GM12875 (cell line): ENCODE data around the gene LMX1A.

Source experiments
- H3K4me3 ChIP-seq: one replicate; pipeline ENCODE4 v1.5.1; 2011; ENCODE audit warnings: low read depth, low read length, control low read depth
- TF ChIP-seq, protein P1 (sequence below): IDR thresholded peaks from 2 replicates; pipeline ENCODE4 v1.5.1; 2011; ENCODE audit warnings: low read depth, mild to moderate bottlenecking, control low read depth, inconsistent platforms, low read length, moderate library complexity, borderline replicate concordance; ENCODE audit not compliant: insufficient read depth

The LMX1A gene

GRCh38 chr1:165353731-165354671 lies 2.5 kb downstream of the LMX1A start:
- TF ChIP-seq, protein P1, sequence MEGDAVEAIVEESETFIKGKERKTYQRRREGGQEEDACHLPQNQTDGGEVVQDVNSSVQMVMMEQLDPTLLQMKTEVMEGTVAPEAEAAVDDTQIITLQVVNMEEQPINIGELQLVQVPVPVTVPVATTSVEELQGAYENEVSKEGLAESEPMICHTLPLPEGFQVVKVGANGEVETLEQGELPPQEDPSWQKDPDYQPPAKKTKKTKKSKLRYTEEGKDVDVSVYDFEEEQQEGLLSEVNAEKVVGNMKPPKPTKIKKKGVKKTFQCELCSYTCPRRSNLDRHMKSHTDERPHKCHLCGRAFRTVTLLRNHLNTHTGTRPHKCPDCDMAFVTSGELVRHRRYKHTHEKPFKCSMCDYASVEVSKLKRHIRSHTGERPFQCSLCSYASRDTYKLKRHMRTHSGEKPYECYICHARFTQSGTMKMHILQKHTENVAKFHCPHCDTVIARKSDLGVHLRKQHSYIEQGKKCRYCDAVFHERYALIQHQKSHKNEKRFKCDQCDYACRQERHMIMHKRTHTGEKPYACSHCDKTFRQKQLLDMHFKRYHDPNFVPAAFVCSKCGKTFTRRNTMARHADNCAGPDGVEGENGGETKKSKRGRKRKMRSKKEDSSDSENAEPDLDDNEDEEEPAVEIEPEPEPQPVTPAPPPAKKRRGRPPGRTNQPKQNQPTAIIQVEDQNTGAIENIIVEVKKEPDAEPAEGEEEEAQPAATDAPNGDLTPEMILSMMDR, result no peak
- H3K4me3 ChIP-seq, result no peak overlapping the region

DNA sequence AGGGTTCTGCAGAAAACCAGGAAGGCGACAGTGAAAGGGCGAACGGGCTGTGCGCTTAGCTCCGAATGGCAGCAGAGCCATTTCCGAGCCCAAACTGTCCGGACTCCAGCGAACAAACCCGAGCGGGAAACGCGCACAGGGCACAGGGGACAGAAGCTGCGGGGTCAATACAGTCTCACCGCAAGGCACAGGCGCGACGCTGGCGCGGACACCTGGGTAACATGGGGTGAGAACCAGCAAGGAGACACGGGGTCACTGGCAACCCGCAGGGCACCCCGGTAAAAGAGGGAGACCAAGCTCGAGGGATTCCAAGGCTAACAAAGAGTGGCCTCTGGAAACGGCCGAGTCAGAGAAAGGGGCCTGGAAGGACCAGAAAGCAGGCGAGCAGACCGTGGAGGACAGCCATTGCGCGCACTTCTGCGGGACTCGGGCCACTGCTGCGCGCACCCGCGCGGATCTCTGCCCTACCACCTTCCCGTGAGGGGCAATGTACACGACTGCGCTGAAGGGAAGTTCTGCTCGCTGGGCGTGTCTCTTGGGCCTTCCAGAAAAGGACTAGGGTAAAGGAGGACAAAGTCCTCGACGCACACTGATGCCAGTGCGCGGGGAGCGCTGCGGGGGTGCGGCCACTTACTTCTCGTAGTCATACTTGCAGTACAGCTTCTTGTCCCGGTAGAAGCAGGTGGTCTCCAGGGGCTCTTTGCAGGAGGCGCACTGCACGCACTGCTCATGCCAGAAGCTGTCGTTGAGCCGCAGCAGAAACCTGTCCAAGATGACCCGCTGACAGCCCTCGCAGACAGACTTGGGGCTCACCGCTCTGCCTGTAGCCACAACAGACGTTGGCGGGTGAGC lies 3.8 kb downstream of the LMX1A start:
- no peak overlapping the region for H3K4me3 ChIP-seq
- TF ChIP-seq, protein P1, result no peak

GRCh38 chr1:165351863-165352441 lies 4.6 kb downstream of the LMX1A start:
- H3K4me3 ChIP-seq, result no peak overlapping the region
- TF ChIP-seq, protein P1, result no peak

DNA sequence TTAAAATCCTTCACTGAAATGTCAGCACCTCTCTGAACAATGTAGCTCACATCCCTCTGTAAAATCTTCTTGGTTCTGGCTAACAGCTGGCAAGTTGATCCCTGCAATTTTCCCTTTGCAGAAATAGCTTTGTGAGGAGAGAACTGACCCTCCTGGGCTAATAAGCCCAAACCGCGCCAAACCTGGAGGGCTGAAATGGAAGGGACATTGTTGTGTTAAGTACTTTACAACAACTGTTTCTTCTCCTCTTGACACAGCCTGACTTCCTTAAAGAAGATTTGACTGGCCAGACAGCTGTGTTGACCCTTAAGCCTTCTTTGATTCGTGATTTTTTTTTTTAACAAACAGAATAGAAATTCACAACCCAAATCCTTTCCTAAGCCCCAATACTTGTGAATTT lies 5.7 kb downstream of the LMX1A start:
- TF ChIP-seq, protein P1, result no peak
- H3K4me3 ChIP-seq, result no peak overlapping the region

GRCh38 chr1:165345502-165345901 lies 11.0 kb downstream of the LMX1A start:
- TF ChIP-seq, protein P1, result no peak
- no peak overlapping the region for H3K4me3 ChIP-seq

GRCh38 chr1:165344736-165345135 lies 11.8 kb downstream of the LMX1A start:
- TF ChIP-seq, protein P1, result no peak
- H3K4me3 ChIP-seq, result no peak overlapping the region
